Measurements from ENCODE around the gene SLC35G3. TPM values are rescaled to one million over a fixed set of nuclear protein-coding genes. Genes with fewer than 3 reads are reported as not detected.

SLC35G3 gene
- polyA plus RNA-seq, 1 donor from 2014 or later: not detected

DNA sequence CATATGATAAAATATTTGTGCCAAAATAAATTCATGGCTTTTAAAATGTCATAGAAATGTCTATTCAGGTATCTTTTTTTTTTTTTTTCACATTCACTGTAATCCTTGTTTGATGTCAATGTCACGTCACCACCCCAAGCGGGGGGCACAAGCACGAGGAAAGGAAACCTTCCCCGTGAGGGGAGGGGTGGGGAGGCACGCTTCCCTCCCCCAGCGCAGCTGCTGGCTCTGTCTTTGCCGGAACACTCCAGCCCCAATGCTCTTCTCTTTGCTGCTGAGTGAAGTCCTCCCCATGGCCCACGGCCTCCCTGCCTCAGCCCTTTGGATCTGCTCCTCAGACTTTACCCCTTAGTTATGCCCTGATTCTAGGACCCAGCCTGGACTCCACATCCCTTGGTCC lies 1.5 kb downstream of the SLC35G3 start:
- H3K4me2 ChIP-seq (ENCODE audit: low read length): no peak overlapping the region
- H3K9ac ChIP-seq (ENCODE audit: low read length): no peak overlapping the region
- H3K36me3 ChIP-seq (ENCODE audit: insufficient read depth, low read length): no peaks in the 10 kb centered on the region
- no peaks in the 10 kb centered on the region for H3K27me3 ChIP-seq (ENCODE audit: insufficient read depth, low read depth, low read length)
- H3K9me2 ChIP-seq (ENCODE audit: insufficient read depth, low read length): no peaks in the 10 kb centered on the region
- no peak overlapping the region for H3K4me3 ChIP-seq (ENCODE audit: low read length)
- no peaks in the 10 kb centered on the region for H3K79me2 ChIP-seq (replicated peaks; ENCODE audit: insufficient read depth, low read length)
- H3K27ac ChIP-seq (ENCODE audit: low read length): no peak overlapping the region
- no peaks in the 10 kb centered on the region for H3F3A ChIP-seq (ENCODE audit: insufficient read depth, low read length, poor library complexity, severe bottlenecking)
- no peaks in the 10 kb centered on the region for H3K9me3 ChIP-seq (ENCODE audit: low read length)
- no peak overlapping the region for H2AFZ ChIP-seq (ENCODE audit: low read depth, low read length)
- H4K20me1 ChIP-seq (ENCODE audit: insufficient read depth): no peaks in the 10 kb centered on the region
- TF ChIP-seq, protein P1, sequence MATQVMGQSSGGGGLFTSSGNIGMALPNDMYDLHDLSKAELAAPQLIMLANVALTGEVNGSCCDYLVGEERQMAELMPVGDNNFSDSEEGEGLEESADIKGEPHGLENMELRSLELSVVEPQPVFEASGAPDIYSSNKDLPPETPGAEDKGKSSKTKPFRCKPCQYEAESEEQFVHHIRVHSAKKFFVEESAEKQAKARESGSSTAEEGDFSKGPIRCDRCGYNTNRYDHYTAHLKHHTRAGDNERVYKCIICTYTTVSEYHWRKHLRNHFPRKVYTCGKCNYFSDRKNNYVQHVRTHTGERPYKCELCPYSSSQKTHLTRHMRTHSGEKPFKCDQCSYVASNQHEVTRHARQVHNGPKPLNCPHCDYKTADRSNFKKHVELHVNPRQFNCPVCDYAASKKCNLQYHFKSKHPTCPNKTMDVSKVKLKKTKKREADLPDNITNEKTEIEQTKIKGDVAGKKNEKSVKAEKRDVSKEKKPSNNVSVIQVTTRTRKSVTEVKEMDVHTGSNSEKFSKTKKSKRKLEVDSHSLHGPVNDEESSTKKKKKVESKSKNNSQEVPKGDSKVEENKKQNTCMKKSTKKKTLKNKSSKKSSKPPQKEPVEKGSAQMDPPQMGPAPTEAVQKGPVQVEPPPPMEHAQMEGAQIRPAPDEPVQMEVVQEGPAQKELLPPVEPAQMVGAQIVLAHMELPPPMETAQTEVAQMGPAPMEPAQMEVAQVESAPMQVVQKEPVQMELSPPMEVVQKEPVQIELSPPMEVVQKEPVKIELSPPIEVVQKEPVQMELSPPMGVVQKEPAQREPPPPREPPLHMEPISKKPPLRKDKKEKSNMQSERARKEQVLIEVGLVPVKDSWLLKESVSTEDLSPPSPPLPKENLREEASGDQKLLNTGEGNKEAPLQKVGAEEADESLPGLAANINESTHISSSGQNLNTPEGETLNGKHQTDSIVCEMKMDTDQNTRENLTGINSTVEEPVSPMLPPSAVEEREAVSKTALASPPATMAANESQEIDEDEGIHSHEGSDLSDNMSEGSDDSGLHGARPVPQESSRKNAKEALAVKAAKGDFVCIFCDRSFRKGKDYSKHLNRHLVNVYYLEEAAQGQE (IDR thresholded peaks at IDR 0.05; ENCODE audit: borderline replicate concordance): no peak
- TF ChIP-seq TAF1 (IDR thresholded peaks at IDR 0.05; ENCODE audit: low read depth): no peak
- TF ChIP-seq RAD21 (conservative IDR thresholded peaks at IDR 0.05): no peak
- TF ChIP-seq MXI1 (conservative IDR thresholded peaks at IDR 0.05; ENCODE audit: poor library complexity, severe bottlenecking): no peak
- TF ChIP-seq EZH2 (IDR thresholded peaks at IDR 0.05; ENCODE audit: borderline replicate concordance, insufficient read depth, low read length, poor library complexity, severe bottlenecking): no peak
- TF ChIP-seq EP300 (conservative IDR thresholded peaks at IDR 0.05; ENCODE audit: poor library complexity, severe bottlenecking): no peak
- no peak for TF ChIP-seq POLR2AphosphoS5 (IDR thresholded peaks at IDR 0.05)
- TF ChIP-seq CTCF (IDR thresholded peaks at IDR 0.05; ENCODE audit: poor library complexity, severe bottlenecking): no peak
- TF ChIP-seq SMC3 (conservative IDR thresholded peaks at IDR 0.05; ENCODE audit: poor library complexity): no peak

DNA sequence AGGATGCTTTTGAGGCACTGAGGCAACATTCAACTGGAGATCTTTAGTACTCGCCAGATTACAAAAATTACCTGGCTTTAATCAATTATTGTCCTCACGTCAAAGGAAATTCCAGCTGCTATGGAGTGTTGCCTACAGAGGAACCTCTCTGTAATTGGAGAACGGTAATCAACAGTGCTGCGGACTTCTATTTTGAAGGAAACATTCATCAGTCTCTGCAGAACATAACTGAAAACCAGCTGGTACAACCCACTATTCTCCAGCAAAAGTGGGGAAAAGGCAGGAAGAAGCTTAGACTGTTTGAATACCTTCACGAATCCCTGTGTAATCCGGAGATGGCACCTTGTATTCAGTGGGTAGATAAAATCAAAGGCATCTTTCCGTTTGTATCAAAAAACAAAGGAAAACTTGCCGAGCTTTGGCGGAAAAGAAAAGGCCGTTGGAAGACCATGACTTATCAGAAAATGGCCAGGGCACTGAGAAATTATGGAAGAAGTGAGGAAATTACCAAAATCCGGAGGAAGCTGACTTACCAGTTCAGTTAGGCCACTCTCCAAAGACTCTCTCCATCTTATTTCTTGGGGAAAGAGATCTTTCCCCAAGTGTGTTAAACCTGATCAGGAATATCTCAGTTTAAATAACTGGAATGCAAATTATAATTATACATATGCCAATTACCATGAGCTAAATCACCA lies 3.0 kb downstream of the SLC35G3 start:
- H2AFZ ChIP-seq (ENCODE audit: low read depth, low read length): no peak overlapping the region
- H3K4me2 ChIP-seq (ENCODE audit: low read length): no peak overlapping the region
- H3K4me3 ChIP-seq (ENCODE audit: low read length): no peak overlapping the region
- H3K9ac ChIP-seq (ENCODE audit: low read length): no peak overlapping the region
- no peaks in the 10 kb centered on the region for H3K9me2 ChIP-seq (ENCODE audit: insufficient read depth, low read length)
- H3K27me3 ChIP-seq (ENCODE audit: insufficient read depth, low read depth, low read length): no peaks in the 10 kb centered on the region
- H3K9me3 ChIP-seq (ENCODE audit: low read length): no peaks in the 10 kb centered on the region
- no peaks in the 10 kb centered on the region for H4K20me1 ChIP-seq (ENCODE audit: insufficient read depth)
- H3K36me3 ChIP-seq (ENCODE audit: insufficient read depth, low read length): no peaks in the 10 kb centered on the region
- H3F3A ChIP-seq (ENCODE audit: insufficient read depth, low read length, poor library complexity, severe bottlenecking): no peaks in the 10 kb centered on the region
- no peaks in the 10 kb centered on the region for H3K79me2 ChIP-seq (replicated peaks; ENCODE audit: insufficient read depth, low read length)
- TF ChIP-seq MXI1 (conservative IDR thresholded peaks at IDR 0.05; ENCODE audit: poor library complexity, severe bottlenecking) (no peak), CTCF (IDR thresholded peaks at IDR 0.05; ENCODE audit: poor library complexity, severe bottlenecking) (no peak), POLR2AphosphoS5 (IDR thresholded peaks at IDR 0.05) (no peak), EZH2 (IDR thresholded peaks at IDR 0.05; ENCODE audit: borderline replicate concordance, insufficient read depth, low read length, poor library complexity, severe bottlenecking) (no peak), EP300 (conservative IDR thresholded peaks at IDR 0.05; ENCODE audit: poor library complexity, severe bottlenecking) (no peak), SMC3 (conservative IDR thresholded peaks at IDR 0.05; ENCODE audit: poor library complexity) (no peak), TAF1 (IDR thresholded peaks at IDR 0.05; ENCODE audit: low read depth) (no peak)
- TF ChIP-seq, protein P1 (IDR thresholded peaks at IDR 0.05; ENCODE audit: borderline replicate concordance): no peak
- no peak overlapping the region for H3K27ac ChIP-seq (ENCODE audit: low read length)

Measured in neural cell (in vitro differentiated cells).